ENCODE measurements around the gene CAPN11.

CAPN11 gene

GRCh38 chr6:44151348-44152108 is 7.1 kb upstream of the CAPN11 start:
- in situ Hi-C loops (cut with HindIII; ENCODE audit: low sequenced_read_pairs), result no loop called here

GRCh38 chr6:44152109-44152461 is 6.5 kb upstream of the CAPN11 start:
- in situ Hi-C loops (cut with HindIII; ENCODE audit: low sequenced_read_pairs), result no loop called here

- in situ Hi-C loops (cut with HindIII; ENCODE audit: low sequenced_read_pairs), result no loop called here
Measured at GRCh38 chr6:44152533-44152932, 6.1 kb upstream of the CAPN11 start.

GRCh38 chr6:44154067-44154466 is 4.6 kb upstream of the CAPN11 start:
- in situ Hi-C loops (cut with HindIII; ENCODE audit: low sequenced_read_pairs), result no loop called here

GRCh38 chr6:44156494-44157151 is 2.0 kb upstream of the CAPN11 start:
- in situ Hi-C loops (cut with HindIII; ENCODE audit: low sequenced_read_pairs), result no loop called here

GRCh38 chr6:44157152-44157521 is 1.5 kb upstream of the CAPN11 start:
- in situ Hi-C loops (cut with HindIII; ENCODE audit: low sequenced_read_pairs), result no loop called here

- in situ Hi-C loops (cut with HindIII; ENCODE audit: low sequenced_read_pairs), result no loop called here
Measured at GRCh38 chr6:44161997-44162338, 3.3 kb downstream of the CAPN11 start.

- in situ Hi-C loops (cut with HindIII; ENCODE audit: low sequenced_read_pairs), result no loop called here
Measured at GRCh38 chr6:44162876-44163625, 4.4 kb downstream of the CAPN11 start.

GRCh38 chr6:44166116-44166515 is 7.5 kb downstream of the CAPN11 start:
- in situ Hi-C loops (cut with HindIII; ENCODE audit: low sequenced_read_pairs), result no loop called here

GRCh38 chr6:44166591-44167184 is 8.1 kb downstream of the CAPN11 start:
- in situ Hi-C loops (cut with HindIII; ENCODE audit: low sequenced_read_pairs), result no loop called here

- in situ Hi-C loops (cut with HindIII; ENCODE audit: low sequenced_read_pairs), result no loop called here
Measured at GRCh38 chr6:44167567-44167966, 8.9 kb downstream of the CAPN11 start.

- in situ Hi-C loops (cut with HindIII; ENCODE audit: low sequenced_read_pairs), result no loop called here
Measured at GRCh38 chr6:44169154-44169553, 10.5 kb downstream of the CAPN11 start.

- in situ Hi-C loops (cut with HindIII; ENCODE audit: low sequenced_read_pairs), result no loop called here
Measured at GRCh38 chr6:44169886-44170570, 11.4 kb downstream of the CAPN11 start.

GRCh38 chr6:44171899-44172546 is 13.4 kb downstream of the CAPN11 start:
- in situ Hi-C loops (cut with HindIII; ENCODE audit: low sequenced_read_pairs), result no loop called here

- in situ Hi-C loops (cut with HindIII; ENCODE audit: low sequenced_read_pairs), result no loop called here
Measured at GRCh38 chr6:44172731-44173500, 14.3 kb downstream of the CAPN11 start.

GRCh38 chr6:44176130-44176761 is 17.6 kb downstream of the CAPN11 start:
- in situ Hi-C loops (cut with HindIII; ENCODE audit: low sequenced_read_pairs), result no loop called here

GRCh38 chr6:44176762-44177509 is 18.3 kb downstream of the CAPN11 start:
- in situ Hi-C loops (cut with HindIII; ENCODE audit: low sequenced_read_pairs), result no loop called here

- in situ Hi-C loops (cut with HindIII; ENCODE audit: low sequenced_read_pairs), result no loop called here
Measured at GRCh38 chr6:44177691-44178423, 19.2 kb downstream of the CAPN11 start.
